Panc1 (cell line): ENCODE measurements around the gene SOCS1.

ENCODE experiments used
- POLR2AphosphoS5 ChIP-seq: IDR thresholded peaks from 2 replicates; pipeline ENCODE4 v1.6.1; 2012; ENCODE audit warnings: mild to moderate bottlenecking, low read depth, low read length, moderate library complexity
- REST ChIP-seq, 2 experiments: IDR thresholded peaks; 2 replicates each; pipeline ENCODE4 v1.6.1; 2011 to 2012; ENCODE audit warnings: low read depth in 2 of 2, control low read depth in 1 of 2, low read length in 1 of 2, mild to moderate bottlenecking in 1 of 2, moderate library complexity in 1 of 2; ENCODE audit not compliant: insufficient read depth in 1 of 2
- TCF7L2 ChIP-seq: IDR thresholded peaks from 2 replicates; pipeline ENCODE4 v1.6.1; 2011; ENCODE audit warnings: mild to moderate bottlenecking, low read depth, low read length, inconsistent platforms
- TF ChIP-seq, protein P1 (sequence below): fragments of 450-650 bp; IDR thresholded peaks from 2 replicates; pipeline ENCODE4 v1.5.1; 2017; ENCODE audit warnings: mild to moderate bottlenecking

- TF ChIP-seq, protein P1, sequence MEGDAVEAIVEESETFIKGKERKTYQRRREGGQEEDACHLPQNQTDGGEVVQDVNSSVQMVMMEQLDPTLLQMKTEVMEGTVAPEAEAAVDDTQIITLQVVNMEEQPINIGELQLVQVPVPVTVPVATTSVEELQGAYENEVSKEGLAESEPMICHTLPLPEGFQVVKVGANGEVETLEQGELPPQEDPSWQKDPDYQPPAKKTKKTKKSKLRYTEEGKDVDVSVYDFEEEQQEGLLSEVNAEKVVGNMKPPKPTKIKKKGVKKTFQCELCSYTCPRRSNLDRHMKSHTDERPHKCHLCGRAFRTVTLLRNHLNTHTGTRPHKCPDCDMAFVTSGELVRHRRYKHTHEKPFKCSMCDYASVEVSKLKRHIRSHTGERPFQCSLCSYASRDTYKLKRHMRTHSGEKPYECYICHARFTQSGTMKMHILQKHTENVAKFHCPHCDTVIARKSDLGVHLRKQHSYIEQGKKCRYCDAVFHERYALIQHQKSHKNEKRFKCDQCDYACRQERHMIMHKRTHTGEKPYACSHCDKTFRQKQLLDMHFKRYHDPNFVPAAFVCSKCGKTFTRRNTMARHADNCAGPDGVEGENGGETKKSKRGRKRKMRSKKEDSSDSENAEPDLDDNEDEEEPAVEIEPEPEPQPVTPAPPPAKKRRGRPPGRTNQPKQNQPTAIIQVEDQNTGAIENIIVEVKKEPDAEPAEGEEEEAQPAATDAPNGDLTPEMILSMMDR, result no peak
- no peak for TF ChIP-seq REST (IDR thresholded peaks at IDR 0.05; ENCODE audit: insufficient read depth in 1 of 2, low read depth in 2 of 2, low read length in 1 of 2)
- no peak for TF ChIP-seq POLR2AphosphoS5
- TF ChIP-seq TCF7L2, result no peak
These were observed 50.0 kb downstream of the SOCS1 start for GRCh38 chr16:11205754-11206581.
